ENCODE data around the gene MEIS1.

GRCh38 chr2:66455490-66455889 lies 20.6 kb downstream of the MEIS1 start:
- TF ChIP-seq TAF1 (IDR thresholded peaks at IDR 0.05; ENCODE audit: borderline replicate concordance, low read depth, low read length) (no peak), POLR2A (IDR thresholded peaks at IDR 0.05; ENCODE audit: low read depth, low read length) (no peak), POLR2AphosphoS5 (IDR thresholded peaks at IDR 0.05; ENCODE audit: low read depth, low read length) (no peak)

Measured in GM12892 (cell line).